Activated naive CD4-positive, alpha-beta T cell treated with anti-CD3 and anti-CD28 coated beads, Interleukin-2, amount 50 U/mL, for 24 hours (primary cell): ENCODE measurements around the gene KASH5.

Source experiments
- H3K27ac Mint-ChIP-seq: one replicate; pipeline ENCODE4 v1.8.0; 2021; ENCODE audit warnings: mild to moderate bottlenecking, mixed read lengths
- H3K27me3 Mint-ChIP-seq: one replicate; pipeline ENCODE4 v1.8.0; 2021; ENCODE audit warnings: mixed read lengths
- H3K36me3 Mint-ChIP-seq: one replicate; pipeline ENCODE4 v1.8.0; 2021; ENCODE audit warnings: mixed read lengths
- H3K4me1 Mint-ChIP-seq: one replicate; pipeline ENCODE4 v1.8.0; 2021; ENCODE audit warnings: mixed read lengths
- H3K4me3 Mint-ChIP-seq: one replicate; pipeline ENCODE4 v1.8.0; 2021; ENCODE audit warnings: mild to moderate bottlenecking, mixed read lengths
- H3K9me3 Mint-ChIP-seq: one replicate; pipeline ENCODE4 v1.8.0; 2021; ENCODE audit warnings: mixed read lengths

Gene KASH5

GRCh38 chr19:49432141-49433073, 44.4 kb downstream of the KASH5 start:
- Mint-ChIP-seq H3K9me3 (no peaks in the 10 kb centered on the region), H3K27me3 (peaks cover 62% of the 10 kb centered on the region), H3K4me3 (no peak overlapping the region), H3K36me3 (peaks cover 2% of the 10 kb centered on the region), H3K27ac (no peak overlapping the region), H3K4me1 (peaks cover 33% of the 10 kb centered on the region)

- peaks cover 64% of the 10 kb centered on the region for H3K27me3 Mint-ChIP-seq
- peaks cover 2% of the 10 kb centered on the region for H3K36me3 Mint-ChIP-seq
- H3K9me3 Mint-ChIP-seq: no peaks in the 10 kb centered on the region
- H3K4me1 Mint-ChIP-seq: peaks cover 25% of the 10 kb centered on the region
- peak overlapping the region; percentile 5 for H3K4me3 Mint-ChIP-seq
- H3K27ac Mint-ChIP-seq: no peak overlapping the region
Measured at GRCh38 chr19:49433240-49433901, 45.3 kb downstream of the KASH5 start.

- Mint-ChIP-seq H3K4me1 (peaks cover 20% of the 10 kb centered on the region), H3K27me3 (peaks cover 69% of the 10 kb centered on the region), H3K4me3 (no peak overlapping the region), H3K27ac (peak overlapping the region; percentile 5), H3K9me3 (no peaks in the 10 kb centered on the region), H3K36me3 (peaks cover 2% of the 10 kb centered on the region)
Measured at GRCh38 chr19:49434907-49435583, 47.0 kb downstream of the KASH5 start.

GRCh38 chr19:49435670-49436069, 47.6 kb downstream of the KASH5 start:
- Mint-ChIP-seq H3K27ac (peak overlapping the region; percentile 38), H3K27me3 (peaks cover 69% of the 10 kb centered on the region), H3K36me3 (peaks cover 2% of the 10 kb centered on the region), H3K4me1 (peaks cover 24% of the 10 kb centered on the region), H3K4me3 (no peak overlapping the region), H3K9me3 (no peaks in the 10 kb centered on the region)

- H3K9me3 Mint-ChIP-seq: no peaks in the 10 kb centered on the region
- H3K27me3 Mint-ChIP-seq: peaks cover 70% of the 10 kb centered on the region
- H3K4me3 Mint-ChIP-seq: no peak overlapping the region
Measured at GRCh38 chr19:49436381-49437017, 48.5 kb downstream of the KASH5 start.

GRCh38 chr19:49437231-49437630, 49.2 kb downstream of the KASH5 start:
- Mint-ChIP-seq H3K27ac (no peak overlapping the region), H3K36me3 (no peaks in the 10 kb centered on the region), H3K4me3 (no peak overlapping the region), H3K4me1 (peaks cover 32% of the 10 kb centered on the region), H3K27me3 (peaks cover 73% of the 10 kb centered on the region), H3K9me3 (no peaks in the 10 kb centered on the region)

More at GRCh38 chr19:49436381-49437017, 48.5 kb downstream of the KASH5 start:
- H3K4me1 Mint-ChIP-seq: peaks cover 28% of the 10 kb centered on the region
- H3K36me3 Mint-ChIP-seq: no peaks in the 10 kb centered on the region
- H3K27ac Mint-ChIP-seq: peak overlapping the region; percentile 70

- Mint-ChIP-seq H3K9me3 (no peaks in the 10 kb centered on the region), H3K4me3 (no peak overlapping the region), H3K27ac (no peak overlapping the region), H3K36me3 (no peaks in the 10 kb centered on the region), H3K27me3 (peaks cover 68% of the 10 kb centered on the region), H3K4me1 (peaks cover 29% of the 10 kb centered on the region)
Measured at GRCh38 chr19:49438261-49438660, 50.2 kb downstream of the KASH5 start.

GRCh38 chr19:49439836-49440235, 51.8 kb downstream of the KASH5 start:
- Mint-ChIP-seq H3K4me1 (peaks cover 33% of the 10 kb centered on the region), H3K27me3 (peaks cover 62% of the 10 kb centered on the region), H3K27ac (no peak overlapping the region), H3K36me3 (no peaks in the 10 kb centered on the region), H3K9me3 (no peaks in the 10 kb centered on the region), H3K4me3 (no peak overlapping the region)

- Mint-ChIP-seq H3K9me3 (no peaks in the 10 kb centered on the region), H3K27ac (no peak overlapping the region), H3K36me3 (no peaks in the 10 kb centered on the region), H3K4me1 (peaks cover 38% of the 10 kb centered on the region), H3K27me3 (peaks cover 54% of the 10 kb centered on the region), H3K4me3 (peak overlapping the region; percentile 83)
Measured at GRCh38 chr19:49440439-49441209, 52.6 kb downstream of the KASH5 start.

- H3K27ac Mint-ChIP-seq: peak within 1 kb of the TSS; percentile 57
Measured at GRCh38 chr19:49441210-49441959, 53.3 kb downstream of the KASH5 start, which contains the start of gene SLC17A7. Gene SLC17A7, minus strand, starts transcription at chr19:49441527. Its CDS starts 148 bp downstream, at chr19:49441379.

GRCh38 chr19:49441960-49442350, 53.9 kb downstream of the KASH5 start:
- Mint-ChIP-seq H3K27me3 (peaks cover 43% of the 10 kb centered on the region), H3K4me1 (peaks cover 33% of the 10 kb centered on the region), H3K4me3 (peak overlapping the region; percentile 78), H3K36me3 (no peaks in the 10 kb centered on the region), H3K9me3 (no peaks in the 10 kb centered on the region), H3K27ac (peak overlapping the region; percentile 57)

More at GRCh38 chr19:49441210-49441959, 53.3 kb downstream of the KASH5 start, which contains the start of gene SLC17A7:
- Mint-ChIP-seq H3K9me3 (no peaks in the 10 kb centered on the region), H3K36me3 (no peaks in the 10 kb centered on the region), H3K4me3 (peak within 1 kb of the TSS; percentile 83), H3K4me1 (peaks cover 33% of the 10 kb centered on the region), H3K27me3 (peaks cover 46% of the 10 kb centered on the region)

GRCh38 chr19:49442354-49442753, 54.3 kb downstream of the KASH5 start:
- peak overlapping the region; percentile 78 for H3K4me3 Mint-ChIP-seq
- H3K36me3 Mint-ChIP-seq: no peaks in the 10 kb centered on the region
- H3K4me1 Mint-ChIP-seq: peaks cover 33% of the 10 kb centered on the region
- H3K27me3 Mint-ChIP-seq: peaks cover 41% of the 10 kb centered on the region
- H3K9me3 Mint-ChIP-seq: no peaks in the 10 kb centered on the region
- no peak overlapping the region for H3K27ac Mint-ChIP-seq

GRCh38 chr19:49442771-49443365, 54.8 kb downstream of the KASH5 start:
- no peak overlapping the region for H3K27ac Mint-ChIP-seq
- peaks cover 33% of the 10 kb centered on the region for H3K4me1 Mint-ChIP-seq
- peak overlapping the region; percentile 78 for H3K4me3 Mint-ChIP-seq
- no peaks in the 10 kb centered on the region for H3K9me3 Mint-ChIP-seq
- peaks cover 37% of the 10 kb centered on the region for H3K27me3 Mint-ChIP-seq
- H3K36me3 Mint-ChIP-seq: no peaks in the 10 kb centered on the region
